OCI-LY3 (cell line): Measurements from ENCODE around the gene GNAQ.

ENCODE experiments used
- H2AFZ ChIP-seq: fragments of 200-600, 300-600 bp; shearing (Covaris generic); 2 replicates; pipeline ENCODE4 v1.6.0; 2014; ENCODE audit warnings: antibody characterized with exemption, low read depth, low read length
- H3K27ac ChIP-seq: fragments of 200-600, 300-600 bp; sonication (generic); 2 replicates; pipeline ENCODE4 v1.5.1; 2014; ENCODE audit warnings: mild to moderate bottlenecking, low read length, moderate library complexity, mixed read lengths
- H3K27me3 ChIP-seq: fragments of 200-600, 300-600 bp; sonication (generic); 2 replicates; pipeline ENCODE4 v1.6.1; 2014; ENCODE audit warnings: low read depth, low read length, mixed read lengths
- H3K36me3 ChIP-seq: fragments of 200-600, 300-600 bp; sonication (generic); replicated peaks from 2 replicates; pipeline ENCODE3; 2014; ENCODE audit warnings: low read depth, low read length, mixed read lengths
- H3K4me1 ChIP-seq: fragments of 300-600, 200-600 bp; sonication (generic); 2 replicates; pipeline ENCODE4 v1.6.1; 2014; ENCODE audit warnings: low read length, mixed read lengths
- H3K4me2 ChIP-seq: fragments of 200-600, 300-600 bp; sonication (generic); 2 replicates; pipeline ENCODE4 v1.6.1; 2014; ENCODE audit warnings: low read length, mixed read lengths
- H3K4me3 ChIP-seq: fragments of 300-600, 200-600 bp; sonication (generic); 2 replicates; pipeline ENCODE4 v1.5.1; 2014; ENCODE audit warnings: antibody characterized with exemption, mild to moderate bottlenecking, low read length, moderate library complexity
- H3K79me2 ChIP-seq: fragments of 300-600, 200-600 bp; shearing (Covaris generic); 2 replicates; pipeline ENCODE4 v1.6.1; 2014; ENCODE audit warnings: mild to moderate bottlenecking, low read length, mixed read lengths
- H3K9ac ChIP-seq: fragments of 300-600, 200-600 bp; shearing (Covaris generic); 2 replicates; pipeline ENCODE4 v1.6.0; 2014; ENCODE audit warnings: mild to moderate bottlenecking, low read length, moderate library complexity
- H3K9me3 ChIP-seq: fragments of 200-600, 300-600 bp; shearing (Covaris generic); 2 replicates; pipeline ENCODE4 v1.6.1; 2014; ENCODE audit warnings: low read length, mixed read lengths; ENCODE audit not compliant: insufficient read depth
- H4K20me1 ChIP-seq: fragments of 200-600, 300-600 bp; sonication (generic); 2 replicates; pipeline ENCODE4 v1.6.1; 2016; ENCODE audit warnings: low read length, mixed read lengths; ENCODE audit not compliant: insufficient read depth
- EZH2phosphoT487 ChIP-seq: fragments of 200-600 bp; shearing (Covaris generic); IDR thresholded peaks from 2 replicates; pipeline ENCODE4 v1.6.1; 2018; ENCODE audit warnings: antibody characterized with exemption, mixed run types, low read depth
- TF ChIP-seq, protein P1 (sequence below): fragments of 200-600, 300-600 bp; sonication (generic); IDR thresholded peaks from 2 replicates; pipeline ENCODE4 v1.5.1; 2014; ENCODE audit warnings: antibody characterized with exemption, low read length, low read depth

The GNAQ gene

GRCh38 chr9:77843076-77843870 is 188.3 kb downstream of the GNAQ start:
- H3K4me1 ChIP-seq: peaks cover 21% of the 10 kb centered on the region
- no peaks in the 10 kb centered on the region for H3K79me2 ChIP-seq
- H4K20me1 ChIP-seq: no peaks in the 10 kb centered on the region
- H3K27ac ChIP-seq: no peak overlapping the region
- H3K9ac ChIP-seq: no peak overlapping the region
- no peak overlapping the region for H3K4me3 ChIP-seq
- no peak overlapping the region for H2AFZ ChIP-seq
- no peaks in the 10 kb centered on the region for H3K9me3 ChIP-seq
- H3K27me3 ChIP-seq: no peaks in the 10 kb centered on the region
- no peaks in the 10 kb centered on the region for H3K36me3 ChIP-seq
- TF ChIP-seq, protein P1, sequence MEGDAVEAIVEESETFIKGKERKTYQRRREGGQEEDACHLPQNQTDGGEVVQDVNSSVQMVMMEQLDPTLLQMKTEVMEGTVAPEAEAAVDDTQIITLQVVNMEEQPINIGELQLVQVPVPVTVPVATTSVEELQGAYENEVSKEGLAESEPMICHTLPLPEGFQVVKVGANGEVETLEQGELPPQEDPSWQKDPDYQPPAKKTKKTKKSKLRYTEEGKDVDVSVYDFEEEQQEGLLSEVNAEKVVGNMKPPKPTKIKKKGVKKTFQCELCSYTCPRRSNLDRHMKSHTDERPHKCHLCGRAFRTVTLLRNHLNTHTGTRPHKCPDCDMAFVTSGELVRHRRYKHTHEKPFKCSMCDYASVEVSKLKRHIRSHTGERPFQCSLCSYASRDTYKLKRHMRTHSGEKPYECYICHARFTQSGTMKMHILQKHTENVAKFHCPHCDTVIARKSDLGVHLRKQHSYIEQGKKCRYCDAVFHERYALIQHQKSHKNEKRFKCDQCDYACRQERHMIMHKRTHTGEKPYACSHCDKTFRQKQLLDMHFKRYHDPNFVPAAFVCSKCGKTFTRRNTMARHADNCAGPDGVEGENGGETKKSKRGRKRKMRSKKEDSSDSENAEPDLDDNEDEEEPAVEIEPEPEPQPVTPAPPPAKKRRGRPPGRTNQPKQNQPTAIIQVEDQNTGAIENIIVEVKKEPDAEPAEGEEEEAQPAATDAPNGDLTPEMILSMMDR: no peak
- TF ChIP-seq EZH2phosphoT487: no peak
- H3K4me2 ChIP-seq: no peak overlapping the region

GRCh38 chr9:77841739-77842386 is 189.7 kb downstream of the GNAQ start:
- TF ChIP-seq, protein P1: peak; percentile 67
- TF ChIP-seq EZH2phosphoT487: no peak
- Histone ChIP-seq H3K79me2 (no peaks in the 10 kb centered on the region), H3K27ac (peak overlapping the region; percentile 42), H4K20me1 (no peaks in the 10 kb centered on the region), H3K9me3 (no peaks in the 10 kb centered on the region), H3K4me3 (peak overlapping the region; percentile 6), H3K4me2 (peak overlapping the region; percentile 53), H3K27me3 (no peaks in the 10 kb centered on the region), H3K9ac (no peak overlapping the region), H3K36me3 (no peaks in the 10 kb centered on the region), H3K4me1 (peaks cover 21% of the 10 kb centered on the region), H2AFZ (no peak overlapping the region)

GRCh38 chr9:77839459-77840140 is 192.0 kb downstream of the GNAQ start:
- Histone ChIP-seq H2AFZ (no peak overlapping the region), H3K27ac (no peak overlapping the region), H3K36me3 (no peaks in the 10 kb centered on the region), H3K4me3 (no peak overlapping the region), H3K4me1 (peaks cover 21% of the 10 kb centered on the region), H3K9ac (no peak overlapping the region), H3K4me2 (no peak overlapping the region), H4K20me1 (no peaks in the 10 kb centered on the region), H3K9me3 (no peaks in the 10 kb centered on the region), H3K27me3 (no peaks in the 10 kb centered on the region), H3K79me2 (no peaks in the 10 kb centered on the region)
- no peak for TF ChIP-seq EZH2phosphoT487
- TF ChIP-seq, protein P1: no peak

DNA sequence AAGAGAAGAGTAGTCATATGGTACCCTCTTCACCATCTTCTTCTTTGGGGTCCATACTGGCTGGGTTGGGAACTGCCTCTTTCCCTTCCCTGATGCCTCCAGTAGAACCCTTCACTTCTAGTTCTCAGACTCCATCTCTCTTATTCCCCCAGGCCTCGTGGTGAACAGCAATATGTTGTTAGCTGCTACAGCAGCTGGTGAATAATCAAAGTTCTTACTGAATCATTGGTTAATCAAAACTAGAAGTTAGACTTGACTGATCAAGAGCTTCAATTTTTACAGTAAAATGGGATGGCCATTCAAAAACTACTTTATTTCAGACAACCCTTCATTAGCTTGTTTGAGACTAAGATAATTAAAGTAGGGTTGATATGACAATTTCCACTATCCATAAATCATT is 192.6 kb downstream of the GNAQ start:
- H3K9me3 ChIP-seq: no peaks in the 10 kb centered on the region
- H3K4me3 ChIP-seq: no peak overlapping the region
- no peak overlapping the region for H3K27ac ChIP-seq
- TF ChIP-seq, protein P1: no peak
- no peak for TF ChIP-seq EZH2phosphoT487
- no peak overlapping the region for H2AFZ ChIP-seq
- H4K20me1 ChIP-seq: no peaks in the 10 kb centered on the region
- H3K4me1 ChIP-seq: peaks cover 21% of the 10 kb centered on the region
- H3K27me3 ChIP-seq: no peaks in the 10 kb centered on the region
- no peaks in the 10 kb centered on the region for H3K79me2 ChIP-seq
- H3K36me3 ChIP-seq: no peaks in the 10 kb centered on the region
- H3K4me2 ChIP-seq: no peak overlapping the region
- no peak overlapping the region for H3K9ac ChIP-seq
